ENCODE results near the gene CNGA1.

GRCh38 chr4:47954245-47954644 lies 62.2 kb downstream of the CNGA1 start:
- TF ChIP-seq YY1 (IDR thresholded peaks at IDR 0.05) (no peak), ATF3 (IDR thresholded peaks at IDR 0.05) (no peak), CTCF (IDR thresholded peaks at IDR 0.05; ENCODE audit: low read depth, low read length, missing input control) (no peak), EGR1 (IDR thresholded peaks at IDR 0.05; ENCODE audit: low read depth in 2 of 2) (no peak), MAX (IDR thresholded peaks at IDR 0.05) (no peak), RXRA (IDR thresholded peaks at IDR 0.05) (no peak), ZBTB33 (IDR thresholded peaks at IDR 0.05) (no peak), TAF1 (conservative IDR thresholded peaks at IDR 0.05) (no peak), GABPA (IDR thresholded peaks at IDR 0.05 in 1 of 2, conservative IDR thresholded peaks at IDR 0.05 in 1 of 2) (no peak), HNF4A (conservative IDR thresholded peaks at IDR 0.05) (no peak), REST (IDR thresholded peaks at IDR 0.05) (no peak), RAD21 (IDR thresholded peaks at IDR 0.05) (no peak), SP1 (IDR thresholded peaks at IDR 0.05) (no peak)

Measured in liver (tissue), 3 donors.